Astrocyte (in vitro differentiated cells and primary cell): ENCODE data around the gene F5.

Experiments used
- EZH2 ChIP-seq: IDR thresholded peaks from 2 replicates; pipeline ENCODE4 v1.6.1; 2012; ENCODE audit warnings: mild to moderate bottlenecking, low read length, inconsistent platforms; ENCODE audit not compliant: insufficient read depth
- TF ChIP-seq, protein P1 (sequence below): IDR thresholded peaks from 2 replicates; pipeline ENCODE4 v1.5.1; 2011; ENCODE audit warnings: low read depth, mild to moderate bottlenecking, inconsistent platforms, low read length, moderate library complexity; ENCODE audit not compliant: insufficient read depth

DNA sequence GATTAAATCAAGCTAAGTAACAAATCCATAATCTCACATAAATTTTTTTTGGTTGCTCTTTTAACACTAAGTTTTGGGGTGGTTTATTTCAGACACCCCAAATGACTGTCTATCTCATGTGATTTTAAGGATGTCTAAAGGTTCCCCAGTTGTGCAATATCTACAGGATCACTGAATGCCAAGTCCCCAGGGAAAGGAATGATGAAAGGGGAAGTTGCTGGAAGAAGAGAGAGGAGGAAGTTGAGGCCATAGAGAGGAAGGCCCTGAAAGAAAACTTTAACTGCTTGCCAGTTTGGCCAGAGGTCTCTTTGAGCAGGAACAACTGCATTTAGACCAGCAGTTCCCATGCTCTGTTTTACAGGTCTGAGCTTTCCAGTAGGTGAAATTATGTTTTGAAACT is 73.1 kb downstream of the F5 start:
- TF ChIP-seq, protein P1, sequence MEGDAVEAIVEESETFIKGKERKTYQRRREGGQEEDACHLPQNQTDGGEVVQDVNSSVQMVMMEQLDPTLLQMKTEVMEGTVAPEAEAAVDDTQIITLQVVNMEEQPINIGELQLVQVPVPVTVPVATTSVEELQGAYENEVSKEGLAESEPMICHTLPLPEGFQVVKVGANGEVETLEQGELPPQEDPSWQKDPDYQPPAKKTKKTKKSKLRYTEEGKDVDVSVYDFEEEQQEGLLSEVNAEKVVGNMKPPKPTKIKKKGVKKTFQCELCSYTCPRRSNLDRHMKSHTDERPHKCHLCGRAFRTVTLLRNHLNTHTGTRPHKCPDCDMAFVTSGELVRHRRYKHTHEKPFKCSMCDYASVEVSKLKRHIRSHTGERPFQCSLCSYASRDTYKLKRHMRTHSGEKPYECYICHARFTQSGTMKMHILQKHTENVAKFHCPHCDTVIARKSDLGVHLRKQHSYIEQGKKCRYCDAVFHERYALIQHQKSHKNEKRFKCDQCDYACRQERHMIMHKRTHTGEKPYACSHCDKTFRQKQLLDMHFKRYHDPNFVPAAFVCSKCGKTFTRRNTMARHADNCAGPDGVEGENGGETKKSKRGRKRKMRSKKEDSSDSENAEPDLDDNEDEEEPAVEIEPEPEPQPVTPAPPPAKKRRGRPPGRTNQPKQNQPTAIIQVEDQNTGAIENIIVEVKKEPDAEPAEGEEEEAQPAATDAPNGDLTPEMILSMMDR, result no peak
- TF ChIP-seq EZH2, result no peak
